ENCODE measurements around the gene ZMYND19. TPM values are rescaled to one million over a fixed set of nuclear protein-coding genes. Genes with fewer than 3 reads are reported as not detected.
"Not testable (repeated sequence)": the region's sequence is repeated elsewhere in the genome, so short reads cannot be mapped to it uniquely, and the experiment has no call there.

ZMYND19 gene
- total RNA-seq, 4 donors from 2014 or later = 26.1 to 40.5 (median 38.1) TPM

DNA sequence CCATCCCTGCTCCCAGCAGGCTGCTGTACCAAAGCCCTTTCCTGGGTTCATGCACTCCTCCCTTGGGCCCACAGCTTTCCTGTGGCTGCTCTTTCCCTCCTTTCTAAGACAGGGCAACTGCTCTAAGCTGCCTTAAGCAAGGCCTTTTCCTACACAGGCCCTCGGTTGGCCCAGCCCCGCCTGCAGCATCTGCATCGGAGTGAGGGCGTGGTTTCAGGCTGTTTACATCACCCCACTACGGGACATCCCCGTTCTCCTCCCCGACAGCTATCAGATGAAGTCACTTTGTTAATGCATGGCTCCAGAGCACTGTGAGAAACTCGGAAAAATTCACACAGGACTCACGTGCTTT, 15.0 kb downstream of the ZMYND19 start:
- no peak for DNase-seq (ENCODE audit: low spot score in 2 of 2)
- WGBS, 2 donors = 38 to 66% methylated on average over 9 of the region's 9 CpGs
- no peak overlapping the region for H3K4me3 ChIP-seq (ENCODE audit: low read depth, poor library complexity, severe bottlenecking)
- TF ChIP-seq, protein P1, sequence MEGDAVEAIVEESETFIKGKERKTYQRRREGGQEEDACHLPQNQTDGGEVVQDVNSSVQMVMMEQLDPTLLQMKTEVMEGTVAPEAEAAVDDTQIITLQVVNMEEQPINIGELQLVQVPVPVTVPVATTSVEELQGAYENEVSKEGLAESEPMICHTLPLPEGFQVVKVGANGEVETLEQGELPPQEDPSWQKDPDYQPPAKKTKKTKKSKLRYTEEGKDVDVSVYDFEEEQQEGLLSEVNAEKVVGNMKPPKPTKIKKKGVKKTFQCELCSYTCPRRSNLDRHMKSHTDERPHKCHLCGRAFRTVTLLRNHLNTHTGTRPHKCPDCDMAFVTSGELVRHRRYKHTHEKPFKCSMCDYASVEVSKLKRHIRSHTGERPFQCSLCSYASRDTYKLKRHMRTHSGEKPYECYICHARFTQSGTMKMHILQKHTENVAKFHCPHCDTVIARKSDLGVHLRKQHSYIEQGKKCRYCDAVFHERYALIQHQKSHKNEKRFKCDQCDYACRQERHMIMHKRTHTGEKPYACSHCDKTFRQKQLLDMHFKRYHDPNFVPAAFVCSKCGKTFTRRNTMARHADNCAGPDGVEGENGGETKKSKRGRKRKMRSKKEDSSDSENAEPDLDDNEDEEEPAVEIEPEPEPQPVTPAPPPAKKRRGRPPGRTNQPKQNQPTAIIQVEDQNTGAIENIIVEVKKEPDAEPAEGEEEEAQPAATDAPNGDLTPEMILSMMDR (IDR thresholded peaks at IDR 0.05) = no peak
- no peak for TF ChIP-seq POLR2A (IDR thresholded peaks at IDR 0.05)
- intact Hi-C loops (cut with DNase I; ENCODE audit: low total_unique reads) = no loop called here

DNA sequence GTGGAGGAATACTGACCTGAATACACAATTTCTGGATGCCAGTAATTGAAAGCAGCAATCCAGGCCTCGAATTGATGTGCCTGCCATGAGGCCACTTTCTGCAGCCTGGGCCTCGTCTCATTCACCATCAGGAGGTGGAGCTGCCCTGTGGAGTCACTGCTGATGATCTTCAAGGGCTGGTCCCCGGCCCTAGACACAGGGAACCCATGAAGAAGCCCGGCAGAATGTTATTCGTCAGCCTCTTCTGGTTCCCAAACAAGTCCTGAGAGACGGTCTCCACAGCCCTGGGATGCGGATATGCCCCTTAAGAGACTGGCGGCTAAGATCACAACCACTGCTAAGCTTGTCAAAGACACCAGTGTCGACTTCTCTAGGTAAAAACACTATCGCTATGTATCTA, 16.1 kb downstream of the ZMYND19 start:
- WGBS, 2 donors = 88 to 94% methylated on average over 10 of the region's 10 CpGs
- no peak for DNase-seq (ENCODE audit: low spot score in 2 of 2)
- no peak for TF ChIP-seq POLR2A (IDR thresholded peaks at IDR 0.05)
- TF ChIP-seq, protein P1 (IDR thresholded peaks at IDR 0.05) = no peak
- intact Hi-C loops (cut with DNase I; ENCODE audit: low total_unique reads) = no loop called here
- H3K4me3 ChIP-seq (ENCODE audit: low read depth, poor library complexity, severe bottlenecking) = no peak overlapping the region

DNA sequence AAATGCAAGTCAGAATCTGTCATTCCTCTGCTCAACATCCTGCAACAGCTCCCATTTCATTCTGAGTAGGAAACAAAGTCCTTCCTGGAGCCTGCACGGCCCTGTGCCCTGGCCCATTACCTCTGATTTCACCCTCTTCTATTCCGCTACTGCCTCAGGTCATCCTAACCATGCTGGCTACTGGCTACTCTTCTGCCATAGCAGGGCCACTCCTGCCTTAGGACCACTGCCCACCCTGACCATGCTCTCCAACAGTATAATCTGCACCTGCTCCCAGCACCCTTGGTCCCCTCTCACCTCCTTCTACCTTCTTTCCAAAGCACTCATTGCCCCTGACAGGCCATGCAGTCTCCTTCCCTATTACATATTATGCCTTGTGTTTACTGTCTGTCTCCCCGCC, 19.7 kb downstream of the ZMYND19 start:
- no peak overlapping the region for H3K4me3 ChIP-seq (ENCODE audit: low read depth, poor library complexity, severe bottlenecking)
- TF ChIP-seq, protein P1 (IDR thresholded peaks at IDR 0.05) = no peak
- no peak for TF ChIP-seq POLR2A (IDR thresholded peaks at IDR 0.05)
- DNase-seq (ENCODE audit: low spot score in 2 of 2) = no peak
- intact Hi-C loops (cut with DNase I; ENCODE audit: low total_unique reads) = no loop called here
- 96 to 97% methylated on average over 3 of the region's 3 CpGs for WGBS, 2 donors

DNA sequence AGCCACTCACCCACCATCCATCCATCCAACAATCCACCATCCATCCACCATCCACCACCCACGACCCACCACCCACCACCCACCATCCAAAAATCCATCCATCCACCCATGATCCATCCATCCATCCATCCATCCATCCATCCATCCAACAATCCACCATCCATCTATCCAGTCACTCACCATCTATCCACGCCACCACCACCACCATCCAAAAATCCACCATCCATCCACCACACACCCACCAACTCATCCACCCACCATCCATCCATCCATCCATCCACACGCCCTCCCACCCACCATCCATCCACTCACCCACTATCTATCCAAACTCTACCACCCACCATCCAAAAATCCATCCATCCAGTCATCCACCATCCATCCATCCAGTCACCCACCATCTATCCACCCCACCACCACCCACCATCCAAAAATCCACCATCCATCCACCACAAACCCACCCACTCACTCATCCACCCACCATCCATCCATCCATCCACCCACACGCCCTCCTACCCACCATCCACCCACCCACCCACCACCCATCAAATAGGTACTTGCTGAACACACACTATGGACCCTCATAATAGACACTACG, 20.6 kb downstream of the ZMYND19 start:
- no peak for TF ChIP-seq POLR2A (IDR thresholded peaks at IDR 0.05)
- TF ChIP-seq, protein P1 (IDR thresholded peaks at IDR 0.05) = no peak
- no peak for DNase-seq (ENCODE audit: low spot score in 2 of 2)
- intact Hi-C loops (cut with DNase I; ENCODE audit: low total_unique reads) = no loop called here
- 96% methylated on average over 5 of the region's 5 CpGs for WGBS, 2 donors
- no peak overlapping the region for H3K4me3 ChIP-seq (ENCODE audit: low read depth, poor library complexity, severe bottlenecking)

DNA sequence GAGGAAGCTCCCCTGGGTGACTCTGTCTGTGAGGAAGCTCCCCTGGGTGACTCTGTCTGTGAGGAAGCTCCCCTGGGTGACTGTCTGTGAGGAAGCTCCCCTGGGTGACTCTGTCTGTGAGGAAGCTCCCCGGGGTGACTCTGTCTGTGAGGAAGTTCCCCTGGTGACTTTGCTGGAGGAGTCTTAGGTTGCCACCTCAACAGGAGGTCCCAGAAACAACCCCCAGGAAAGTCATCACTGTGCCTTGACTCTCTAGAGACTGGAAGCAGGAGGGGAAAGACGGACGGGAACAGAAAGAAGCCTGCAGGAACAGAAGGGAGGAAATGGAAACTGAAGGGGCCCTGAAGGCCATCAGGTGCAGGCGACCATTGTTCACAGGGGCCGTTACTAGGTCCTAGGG, 21.9 kb downstream of the ZMYND19 start:
- H3K4me3 ChIP-seq (ENCODE audit: low read depth, poor library complexity, severe bottlenecking); DNase-seq (ENCODE audit: low spot score in 2 of 2); intact Hi-C loops (cut with DNase I; ENCODE audit: low total_unique reads): not testable (repeated sequence)
- 94 to 95% methylated on average over 5 of the region's 5 CpGs for WGBS, 2 donors

DNA sequence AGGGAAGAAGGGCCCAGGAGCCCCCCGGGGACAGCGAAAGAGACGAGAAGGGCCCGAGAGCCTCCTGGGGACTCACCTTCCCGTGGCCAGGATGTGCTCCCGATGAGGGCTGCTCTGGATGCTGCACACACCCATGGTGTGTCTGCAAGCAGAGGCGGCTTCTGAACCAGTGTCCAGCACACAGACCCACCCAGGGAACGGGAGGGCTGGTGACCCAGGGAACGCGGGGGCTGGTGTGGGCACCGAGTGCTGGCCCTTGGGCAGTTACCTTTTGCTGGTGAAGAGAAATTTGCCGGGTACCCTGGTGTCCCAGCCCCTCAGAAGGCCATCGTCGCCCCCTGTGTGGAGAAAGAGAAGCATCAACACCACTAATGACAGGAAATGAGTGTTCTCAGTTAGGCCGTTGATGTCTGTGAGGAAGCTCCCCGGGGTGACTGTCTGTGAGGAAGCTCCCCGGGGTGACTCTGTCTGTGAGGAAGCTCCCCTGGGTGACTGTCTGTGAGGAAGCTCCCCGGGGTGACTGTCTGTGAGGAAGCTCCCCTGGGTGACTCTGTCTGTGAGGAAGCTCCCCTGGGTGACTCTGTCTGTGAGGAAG, 25.4 kb downstream of the ZMYND19 start:
- DNase-seq (ENCODE audit: low spot score in 2 of 2) = peak in 1 of 2 donors; percentile 75
- H3K4me3 ChIP-seq (ENCODE audit: low read depth, poor library complexity, severe bottlenecking) = no peak overlapping the region
- intact Hi-C loops (cut with DNase I; ENCODE audit: low total_unique reads) = no loop called here
- TF ChIP-seq POLR2A (IDR thresholded peaks at IDR 0.05) = no peak
- TF ChIP-seq, protein P1 (IDR thresholded peaks at IDR 0.05) = no peak
- WGBS, 2 donors = 87 to 91% methylated on average over 14 to 17 of the region's 18 CpGs
